A549 (cell line): ENCODE results near the gene PLEKHA6.
A peak's percentile ranks its signal among the peaks of the same experiment; 100 is the strongest.

ENCODE experiments used
- BCL3 ChIP-seq: fragments of >200 bp; sonication (Bioruptor Twin); formaldehyde crosslinking; IDR thresholded peaks from 3 replicates; pipeline ENCODE4 v1.6.1; 2016
- CEBPB ChIP-seq, 2 experiments: fragments of >200 bp in 1 of 2; sonication (Bioruptor Twin) in 1 of 2; formaldehyde crosslinking in 1 of 2; IDR thresholded peaks; 2 replicates each; pipeline ENCODE4 v1.6.1; 2012 to 2016
- CHD2 ChIP-seq: fragments of 150-350 bp; IDR thresholded peaks from 2 replicates; pipeline ENCODE4 v1.6.1; 2014; ENCODE audit warnings: low read length; ENCODE audit not compliant: partially characterized antibody
- CTCF ChIP-seq: fragments of >200 bp; sonication (Bioruptor Twin); formaldehyde crosslinking; IDR thresholded peaks from 3 replicates; pipeline ENCODE4 v1.5.1; 2016
- JUNB ChIP-seq: fragments of >200 bp; sonication (Bioruptor Twin); formaldehyde crosslinking; IDR thresholded peaks from 2 replicates; pipeline ENCODE4 v1.6.1; 2016
- POLR2AphosphoS2 ChIP-seq: conservative IDR thresholded peaks from 2 replicates; pipeline ENCODE4 v1.6.1; 2012; ENCODE audit warnings: low read length, improper control_type of control experiment, inconsistent platforms
- RCOR1 ChIP-seq: fragments of 150-350 bp; IDR thresholded peaks from 2 replicates; pipeline ENCODE4 v1.6.1; 2014; ENCODE audit warnings: antibody characterized with exemption, low read length, low read depth
- RFX5 ChIP-seq: fragments of 450-650 bp; IDR thresholded peaks from 2 replicates; pipeline ENCODE4 v1.7.1; 2014; ENCODE audit warnings: antibody characterized with exemption, mild to moderate bottlenecking, moderate library complexity
- USF2 ChIP-seq: fragments of 450-650 bp; IDR thresholded peaks from 2 replicates; pipeline ENCODE4 v1.6.1; 2014; ENCODE audit warnings: antibody characterized with exemption

GRCh38 chr1:204288021-204288588 is 71.6 kb downstream of the PLEKHA6 start:
- TF ChIP-seq RFX5 (no peak), CTCF (no peak), RCOR1 (no peak), BCL3 (0 out of 3 replicates have a peak, but pooled peaks have one; percentile 58), JUNB (no peak), USF2 (no peak), CEBPB (IDR thresholded peaks at IDR 0.05) (peak in 1 of 2 experiments; percentile 74; a peak in 2 of 4 replicates), POLR2AphosphoS2 (no peak), CHD2 (no peak)
